H1 (cell line): ENCODE results near the gene UBE4A. TPM values are rescaled to one million over a fixed set of nuclear protein-coding genes. Genes with fewer than 3 reads are reported as not detected.

ENCODE experiments used
- BCL11A ChIP-seq, 2 experiments: IDR thresholded peaks; one replicate each; pipeline ENCODE4 v1.6.1; 2011; ENCODE audit warnings: low read depth in 2 of 2, low read length in 2 of 2, mild to moderate bottlenecking in 2 of 2
- BRCA1 ChIP-seq: IDR thresholded peaks from 2 replicates; pipeline ENCODE4 v1.6.1; 2012; ENCODE audit warnings: low read depth, low read length, improper control_type of control experiment
- CBX5 ChIP-seq: fragments of 300-800, 300-1000 bp; sonication (generic); IDR thresholded peaks from 2 replicates; pipeline ENCODE4 v1.7.1; 2016; ENCODE audit warnings: antibody characterized with exemption, low read length, low read depth
- CHD2 ChIP-seq: IDR thresholded peaks from 2 replicates; pipeline ENCODE4 v1.6.1; 2012; ENCODE audit warnings: low read length, improper control_type of control experiment
- CREB1 ChIP-seq: IDR thresholded peaks from 2 replicates; pipeline ENCODE4 v1.6.1; 2012; ENCODE audit warnings: inconsistent platforms
- EP300 ChIP-seq, 2 experiments: IDR thresholded peaks; 1 replicate in 1 of 2; 2 replicates in 1 of 2; pipeline ENCODE4 v1.6.1; 2011 to 2012; ENCODE audit warnings: low read depth in 2 of 2, low read length in 2 of 2, mild to moderate bottlenecking in 2 of 2, borderline replicate concordance in 1 of 2, inconsistent platforms in 1 of 2, moderate library complexity in 1 of 2
- JUND ChIP-seq: IDR thresholded peaks from 2 replicates; pipeline ENCODE4 v1.6.1; 2011; ENCODE audit warnings: mild to moderate bottlenecking, improper control_type of control experiment, low read length
- MAFK ChIP-seq: IDR thresholded peaks from 2 replicates; pipeline ENCODE4 v1.6.1; 2012; ENCODE audit warnings: low read depth, mild to moderate bottlenecking, improper control_type of control experiment, low read length
- POU5F1 ChIP-seq: IDR thresholded peaks from 2 replicates; pipeline ENCODE4 v1.6.1; 2011; ENCODE audit warnings: low read depth, mild to moderate bottlenecking, low read length, moderate library complexity
- RXRA ChIP-seq: IDR thresholded peaks from 2 replicates; pipeline ENCODE4 v1.6.1; 2011; ENCODE audit warnings: low read depth, mild to moderate bottlenecking, low read length, moderate library complexity; ENCODE audit not compliant: insufficient read depth
- SAP30 ChIP-seq: fragments of 300-600 bp; sonication (generic); IDR thresholded peaks from 2 replicates; pipeline ENCODE4 v1.7.1; 2012; ENCODE audit warnings: low read length, moderate library complexity, mild to moderate bottlenecking, inconsistent platforms; ENCODE audit not compliant: insufficient read depth, insufficient replicate concordance
- SIN3A ChIP-seq, 2 experiments: IDR thresholded peaks in 1 of 2; conservative IDR thresholded peaks in 1 of 2; 2 replicates each; pipeline ENCODE4 v1.6.1; 2011 to 2012; ENCODE audit warnings: low read length in 2 of 2, improper control_type of control experiment in 1 of 2, low read depth in 1 of 2, mild to moderate bottlenecking in 1 of 2
- SRF ChIP-seq: IDR thresholded peaks from 2 replicates; pipeline ENCODE4 v1.6.1; 2011; ENCODE audit warnings: mild to moderate bottlenecking, low read depth, low read length, moderate library complexity
- TAF7 ChIP-seq: optimal IDR thresholded peaks from 2 replicates; pipeline ENCODE3; 2011; ENCODE audit warnings: low read depth, mild to moderate bottlenecking, inconsistent platforms, low read length, moderate library complexity, borderline replicate concordance
- TCF12 ChIP-seq: IDR thresholded peaks from 2 replicates; pipeline ENCODE4 v1.6.1; 2011; ENCODE audit warnings: low read depth, mild to moderate bottlenecking, low read length
- YY1 ChIP-seq: IDR thresholded peaks from 2 replicates; pipeline ENCODE4 v1.6.1; 2011; ENCODE audit warnings: low read depth, mild to moderate bottlenecking, low read length
- polyA plus RNA-seq, 7 experiments: library from polyadenylated mRNA; depleted of rRNA in 3 of 7; stranded (reverse) in 5 of 7; unstranded in 2 of 7; fragments of >200 nt in 5 of 7; fragments of 200-250 nt in 2 of 7; gene quantifications; 1 replicate in 5 of 7; 2 replicates in 1 of 7; 4 replicates in 1 of 7; pipeline versions ENCODE4 v1.2.1 to v1.2.3, GENCODE V29; 2011 to 2013; ENCODE audit warnings: missing spikeins in 2 of 7, mixed read lengths in 2 of 7
- total RNA-seq: library from RNA; stranded (reverse); fragmentation: NEBNext Ultra II Directional; extraction: Animal tissue kit (Norgen Biotek cat#: 25700); gene quantifications from 2 replicates; pipeline ENCODE4 v1.2.1, GENCODE V29; 2021
- TF ChIP-seq, protein P1 (sequence below): IDR thresholded peaks from 2 replicates; pipeline ENCODE4 v1.6.1; 2012; ENCODE audit warnings: low read length, inconsistent platforms
- TF ChIP-seq, protein P2 (sequence below): IDR thresholded peaks from 2 replicates; pipeline ENCODE4 v1.6.1; 2012; ENCODE audit warnings: inconsistent platforms
- TF ChIP-seq, protein P3 (sequence below): IDR thresholded peaks from 2 replicates; pipeline ENCODE4 v1.6.1; 2012; ENCODE audit warnings: inconsistent platforms

UBE4A gene
- total and polyA plus RNA-seq, 2 of the 8 experiments (the other 6 are each of a cell fraction or from before 2014, with no cell fraction given), result 11.3 to 34.5 TPM

DNA sequence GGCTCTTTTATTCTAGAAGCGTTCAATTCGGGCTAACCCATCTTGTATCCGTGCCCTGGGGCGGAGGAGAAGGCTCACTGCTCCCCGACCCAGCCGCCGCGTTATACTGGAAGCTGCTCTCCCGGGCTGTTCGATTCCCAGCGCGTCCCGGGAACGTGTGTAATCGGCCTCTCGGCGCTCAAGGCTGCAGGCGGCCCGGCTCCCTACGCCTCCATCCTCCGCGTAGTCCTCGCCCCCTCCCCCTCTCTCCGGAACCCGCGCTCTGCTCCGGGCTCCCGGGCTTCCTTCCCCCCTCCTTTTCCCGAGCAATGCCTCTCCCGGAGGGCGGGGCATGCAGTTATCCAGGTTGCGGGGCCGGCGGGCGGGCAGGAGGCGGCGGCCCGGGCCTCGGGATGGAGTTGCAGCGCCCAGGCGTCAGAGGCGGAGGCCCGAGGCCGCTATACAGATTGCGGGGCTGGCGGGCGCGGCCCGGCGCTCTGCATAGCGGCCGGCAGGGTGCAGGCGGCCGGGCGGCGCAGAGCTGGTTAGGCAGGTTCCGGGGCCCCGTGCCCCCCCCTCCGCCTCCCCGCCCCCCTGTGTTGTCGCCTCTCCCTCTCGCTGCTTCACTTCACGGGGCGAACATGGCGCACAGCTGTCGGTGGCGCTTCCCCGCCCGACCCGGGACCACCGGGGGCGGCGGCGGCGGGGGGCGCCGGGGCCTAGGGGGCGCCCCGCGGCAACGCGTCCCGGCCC is 76.7 kb downstream of the UBE4A start, which contains the start of gene KMT2A (continued):
- TF ChIP-seq TCF12 (peak; percentile 60; the same call in 1 of the 2 replicates), CHD2 (peak; percentile 50; the same call in 1 of the 2 replicates), CBX5 (no peak), MAFK (no peak), CREB1 (peak; percentile 66), SRF (0 out of 2 replicates have a peak, but pooled peaks have one; percentile 4), BCL11A (IDR thresholded peaks at IDR 0.05; ENCODE audit: low read depth in 2 of 2, low read length in 2 of 2) (peak in 1 of 2 experiments; percentile 44), SIN3A (conservative IDR thresholded peaks at IDR 0.05 in 1 of 2, IDR thresholded peaks at IDR 0.05 in 1 of 2; ENCODE audit: low read depth in 1 of 2, low read length in 2 of 2) (peak in 1 of 2 experiments; percentile 69; a peak in 2 of 4 replicates), RXRA (no peak), EP300 (IDR thresholded peaks at IDR 0.05; ENCODE audit: borderline replicate concordance in 1 of 2, low read depth in 2 of 2, low read length in 2 of 2) (no peak), JUND (peak; percentile 82), BRCA1 (no peak), SAP30 (no peak), TAF7 (no peak), YY1 (peak; percentile 80), POU5F1 (no peak)
- TF ChIP-seq, protein P1, sequence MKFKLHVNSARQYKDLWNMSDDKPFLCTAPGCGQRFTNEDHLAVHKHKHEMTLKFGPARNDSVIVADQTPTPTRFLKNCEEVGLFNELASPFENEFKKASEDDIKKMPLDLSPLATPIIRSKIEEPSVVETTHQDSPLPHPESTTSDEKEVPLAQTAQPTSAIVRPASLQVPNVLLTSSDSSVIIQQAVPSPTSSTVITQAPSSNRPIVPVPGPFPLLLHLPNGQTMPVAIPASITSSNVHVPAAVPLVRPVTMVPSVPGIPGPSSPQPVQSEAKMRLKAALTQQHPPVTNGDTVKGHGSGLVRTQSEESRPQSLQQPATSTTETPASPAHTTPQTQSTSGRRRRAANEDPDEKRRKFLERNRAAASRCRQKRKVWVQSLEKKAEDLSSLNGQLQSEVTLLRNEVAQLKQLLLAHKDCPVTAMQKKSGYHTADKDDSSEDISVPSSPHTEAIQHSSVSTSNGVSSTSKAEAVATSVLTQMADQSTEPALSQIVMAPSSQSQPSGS, result no peak
- TF ChIP-seq, protein P2, sequence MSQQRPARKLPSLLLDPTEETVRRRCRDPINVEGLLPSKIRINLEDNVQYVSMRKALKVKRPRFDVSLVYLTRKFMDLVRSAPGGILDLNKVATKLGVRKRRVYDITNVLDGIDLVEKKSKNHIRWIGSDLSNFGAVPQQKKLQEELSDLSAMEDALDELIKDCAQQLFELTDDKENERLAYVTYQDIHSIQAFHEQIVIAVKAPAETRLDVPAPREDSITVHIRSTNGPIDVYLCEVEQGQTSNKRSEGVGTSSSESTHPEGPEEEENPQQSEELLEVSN, result no peak; the same call in 1 of the 2 replicates
- TF ChIP-seq, protein P3, sequence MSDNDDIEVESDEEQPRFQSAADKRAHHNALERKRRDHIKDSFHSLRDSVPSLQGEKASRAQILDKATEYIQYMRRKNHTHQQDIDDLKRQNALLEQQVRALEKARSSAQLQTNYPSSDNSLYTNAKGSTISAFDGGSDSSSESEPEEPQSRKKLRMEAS, result peak; percentile 82
